ENCODE data around the gene ELK4.

DNA sequence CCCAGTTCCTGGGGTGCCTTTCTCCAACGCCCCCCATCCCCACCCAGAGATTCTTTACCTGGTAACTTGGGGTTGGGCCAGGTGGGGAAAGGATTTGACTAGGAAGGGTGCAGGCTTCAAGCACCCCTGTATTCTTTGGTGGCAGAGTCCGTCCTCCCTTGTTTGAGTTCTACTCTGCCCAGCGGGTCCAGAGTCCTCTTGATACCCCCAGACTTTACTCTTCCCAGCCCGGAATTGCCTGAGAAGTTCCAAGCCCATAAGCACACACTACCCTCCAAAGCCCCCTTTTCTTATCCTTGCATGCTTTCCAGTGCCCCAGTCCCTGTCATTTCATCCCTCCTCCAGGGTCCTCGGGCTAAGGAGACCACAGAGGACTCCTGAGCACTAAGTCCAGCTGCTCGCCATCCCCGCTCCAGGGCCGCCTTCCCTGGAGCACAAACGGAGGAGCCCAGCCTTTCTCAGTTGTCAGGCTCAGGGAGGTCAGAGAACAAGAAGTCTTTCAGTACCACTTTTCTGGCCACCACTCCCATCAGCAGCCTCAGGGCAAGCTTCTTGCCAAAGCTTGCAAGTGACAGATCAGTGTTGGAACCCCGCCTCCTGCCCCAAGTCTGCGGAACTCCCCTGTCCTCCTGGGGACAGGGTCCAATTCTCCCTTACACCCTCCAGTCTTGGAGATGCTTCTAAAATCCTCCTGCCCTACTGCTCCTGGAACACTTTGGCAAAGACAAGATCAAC, 36.3 kb upstream of the ELK4 start:
- TF ChIP-seq CTCF (conservative IDR thresholded peaks at IDR 0.05; ENCODE audit: low read length), result no peak
- no peak for TF ChIP-seq EZH2phosphoT487 (IDR thresholded peaks at IDR 0.05; ENCODE audit: borderline replicate concordance)
